Measurements from ENCODE around the gene FBXL16. TPM values are rescaled to one million over a fixed set of nuclear protein-coding genes. Genes with fewer than 3 reads are reported as not detected.

The FBXL16 gene
- total RNA-seq, 1 donor: not detected

DNA sequence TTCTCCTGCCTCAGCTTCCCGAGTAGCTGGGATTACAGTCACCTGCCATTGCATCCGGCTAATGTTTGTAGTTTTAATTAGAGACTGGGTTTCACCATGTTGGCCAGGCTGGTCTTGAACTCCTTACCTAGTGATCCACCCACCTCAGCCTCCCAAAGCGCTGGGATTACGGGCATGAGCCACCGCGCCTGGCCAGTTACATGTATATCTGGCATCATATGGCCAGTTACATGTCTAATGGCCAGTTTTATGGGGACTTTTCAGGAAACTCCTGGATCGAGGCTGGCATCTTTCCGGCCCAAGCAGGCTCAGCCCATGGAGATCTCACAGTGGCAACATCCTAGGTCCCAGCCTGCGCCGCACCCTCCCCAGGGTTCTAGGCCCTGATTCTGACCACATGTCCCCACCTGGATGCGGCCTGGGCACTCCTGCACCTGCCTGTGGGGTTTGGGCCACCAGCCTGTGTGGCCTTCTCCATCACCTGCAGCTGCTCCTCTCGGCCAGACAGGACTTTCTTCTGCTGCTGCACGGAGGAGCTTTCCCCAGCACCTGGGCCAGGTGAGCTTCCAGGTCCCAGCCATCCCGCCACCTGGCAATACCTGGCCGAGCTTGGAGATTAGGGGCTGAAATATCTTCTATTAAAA, 36.5 kb upstream of the FBXL16 start:
- Histone ChIP-seq H3K27ac (ENCODE audit: low read depth, low read length) (no peak overlapping the region), H2AFZ (ENCODE audit: low read length) (no peak overlapping the region), H3K27me3 (ENCODE audit: insufficient read depth, low read length) (no peaks in the 10 kb centered on the region), H3K9me3 (ENCODE audit: low read depth, low read length) (no peaks in the 10 kb centered on the region), H3K4me2 (ENCODE audit: insufficient read depth, low read length) (no peak overlapping the region), H3K79me2 (ENCODE audit: insufficient read depth, low read length) (peaks cover 8% of the 10 kb centered on the region), H4K20me1 (ENCODE audit: insufficient read depth, low read length) (peaks cover 4% of the 10 kb centered on the region), H3K36me3 (ENCODE audit: insufficient read depth, low read length) (peaks cover 4% of the 10 kb centered on the region), H3K4me1 (ENCODE audit: insufficient read depth, low read length) (peaks cover 12% of the 10 kb centered on the region), H3K4me3 (ENCODE audit: insufficient read depth, low read length) (no peak overlapping the region)
- no peak for DNase-seq (ENCODE audit: insufficient read length, low spot score, missing footprints)
- TF ChIP-seq, protein P1, sequence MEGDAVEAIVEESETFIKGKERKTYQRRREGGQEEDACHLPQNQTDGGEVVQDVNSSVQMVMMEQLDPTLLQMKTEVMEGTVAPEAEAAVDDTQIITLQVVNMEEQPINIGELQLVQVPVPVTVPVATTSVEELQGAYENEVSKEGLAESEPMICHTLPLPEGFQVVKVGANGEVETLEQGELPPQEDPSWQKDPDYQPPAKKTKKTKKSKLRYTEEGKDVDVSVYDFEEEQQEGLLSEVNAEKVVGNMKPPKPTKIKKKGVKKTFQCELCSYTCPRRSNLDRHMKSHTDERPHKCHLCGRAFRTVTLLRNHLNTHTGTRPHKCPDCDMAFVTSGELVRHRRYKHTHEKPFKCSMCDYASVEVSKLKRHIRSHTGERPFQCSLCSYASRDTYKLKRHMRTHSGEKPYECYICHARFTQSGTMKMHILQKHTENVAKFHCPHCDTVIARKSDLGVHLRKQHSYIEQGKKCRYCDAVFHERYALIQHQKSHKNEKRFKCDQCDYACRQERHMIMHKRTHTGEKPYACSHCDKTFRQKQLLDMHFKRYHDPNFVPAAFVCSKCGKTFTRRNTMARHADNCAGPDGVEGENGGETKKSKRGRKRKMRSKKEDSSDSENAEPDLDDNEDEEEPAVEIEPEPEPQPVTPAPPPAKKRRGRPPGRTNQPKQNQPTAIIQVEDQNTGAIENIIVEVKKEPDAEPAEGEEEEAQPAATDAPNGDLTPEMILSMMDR (IDR thresholded peaks at IDR 0.05; ENCODE audit: extremely low read depth, low read depth, low read length): no peak

DNA sequence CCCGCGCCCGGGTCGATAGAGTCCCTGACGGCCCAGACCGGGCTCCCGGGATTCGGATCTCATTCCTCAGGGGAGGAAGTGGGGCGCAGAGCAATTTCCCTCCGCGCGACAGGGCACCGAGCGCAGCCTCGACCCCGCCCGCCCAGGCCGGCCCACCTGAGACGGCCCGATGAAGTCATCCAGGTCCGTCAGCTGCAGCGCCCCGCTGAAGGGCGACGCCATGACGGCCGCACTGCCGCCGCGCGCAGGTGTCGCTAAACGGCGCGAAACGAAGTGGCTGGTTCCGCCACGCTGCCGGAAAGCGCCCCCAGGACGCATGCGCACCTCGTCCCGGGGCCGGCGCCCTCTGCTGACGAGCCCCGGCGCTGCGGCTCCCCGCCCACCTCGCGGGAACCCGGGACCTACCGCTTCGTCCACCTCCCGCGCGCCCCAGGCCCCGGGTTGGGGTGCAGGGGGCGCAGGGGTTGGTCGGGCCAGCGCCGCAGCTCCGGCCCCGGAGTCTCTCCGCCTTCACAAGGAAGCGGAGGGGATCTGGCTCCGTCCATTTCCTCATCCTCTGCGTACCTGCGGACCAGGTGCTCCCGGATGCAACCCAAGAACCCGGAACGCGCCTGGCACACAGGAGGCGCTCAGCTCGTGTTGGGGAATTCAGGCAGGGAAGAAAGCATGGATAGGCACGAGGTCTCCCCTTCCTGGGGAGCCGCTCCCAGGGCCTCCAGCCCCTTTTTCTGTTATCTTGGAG, 35.3 kb upstream of the FBXL16 start, which contains the start of gene CIAO3:
TSS of gene CIAO3 (minus strand) at position 234 of the 742 bp plus-strand sequence. CDS start at position 222, 12 bp downstream.
- Histone ChIP-seq H3K4me2 (ENCODE audit: insufficient read depth, low read length) (peak within 1 kb of the TSS; percentile 88), H3K4me3 (ENCODE audit: insufficient read depth, low read length) (peak within 1 kb of the TSS; percentile 90), H4K20me1 (ENCODE audit: insufficient read depth, low read length) (peaks cover 4% of the 10 kb centered on the region), H3K36me3 (ENCODE audit: insufficient read depth, low read length) (peaks cover 14% of the 10 kb centered on the region), H3K27ac (ENCODE audit: low read depth, low read length) (peak within 1 kb of the TSS; percentile 63), H3K4me1 (ENCODE audit: insufficient read depth, low read length) (peaks cover 12% of the 10 kb centered on the region), H3K27me3 (ENCODE audit: insufficient read depth, low read length) (no peaks in the 10 kb centered on the region), H3K79me2 (ENCODE audit: insufficient read depth, low read length) (peaks cover 8% of the 10 kb centered on the region), H2AFZ (ENCODE audit: low read length) (peak within 1 kb of the TSS; percentile 94), H3K9me3 (ENCODE audit: low read depth, low read length) (no peaks in the 10 kb centered on the region)
- TF ChIP-seq, protein P1 (IDR thresholded peaks at IDR 0.05; ENCODE audit: extremely low read depth, low read depth, low read length): peak; percentile 76
- peak; percentile 100 for DNase-seq (ENCODE audit: insufficient read length, low spot score, missing footprints)

DNA sequence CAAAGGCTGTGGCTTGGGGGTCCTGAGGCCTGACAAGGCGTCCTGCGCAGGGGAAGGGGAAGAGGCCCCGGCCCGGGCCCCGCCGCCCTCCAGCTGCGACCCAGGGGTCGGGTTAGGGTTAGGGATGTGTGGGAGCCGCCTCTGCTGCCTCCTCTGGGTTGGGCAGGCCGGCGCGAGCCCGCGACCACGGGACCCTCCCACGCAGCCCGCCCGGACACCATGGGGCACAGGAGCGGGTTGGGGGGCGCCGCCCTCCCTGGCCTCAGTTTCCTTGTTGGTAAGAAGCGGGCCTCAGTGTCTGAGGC, 34.8 kb upstream of the FBXL16 start:
- DNase-seq (ENCODE audit: insufficient read length, low spot score, missing footprints): peak; percentile 92
- peak overlapping the region; percentile 90 for H3K4me3 ChIP-seq (ENCODE audit: insufficient read depth, low read length)
- TF ChIP-seq, protein P1 (IDR thresholded peaks at IDR 0.05; ENCODE audit: extremely low read depth, low read depth, low read length): no peak
- peak overlapping the region; percentile 62 for H2AFZ ChIP-seq (ENCODE audit: low read length)
- H3K79me2 ChIP-seq (ENCODE audit: insufficient read depth, low read length): peaks cover 8% of the 10 kb centered on the region
- H3K4me1 ChIP-seq (ENCODE audit: insufficient read depth, low read length): peaks cover 12% of the 10 kb centered on the region
- peaks cover 4% of the 10 kb centered on the region for H4K20me1 ChIP-seq (ENCODE audit: insufficient read depth, low read length)
- no peaks in the 10 kb centered on the region for H3K9me3 ChIP-seq (ENCODE audit: low read depth, low read length)
- peak overlapping the region; percentile 88 for H3K4me2 ChIP-seq (ENCODE audit: insufficient read depth, low read length)
- peak overlapping the region; percentile 63 for H3K27ac ChIP-seq (ENCODE audit: low read depth, low read length)
- no peaks in the 10 kb centered on the region for H3K27me3 ChIP-seq (ENCODE audit: insufficient read depth, low read length)
- peaks cover 19% of the 10 kb centered on the region for H3K36me3 ChIP-seq (ENCODE audit: insufficient read depth, low read length)
